Activated CD8-positive, alpha-beta memory T cell treated with anti-CD3 and anti-CD28 coated beads, Interleukin-2, amount 50 U/mL, for 1 hour (primary cell): Measurements from ENCODE around the gene GTPBP3.
"Not testable (repeated sequence)": the region's sequence is repeated elsewhere in the genome, so short reads cannot be mapped to it uniquely, and the experiment has no call there.

ENCODE experiments used
- DNase-seq: peaks from one replicate; pipeline ENCODE4 v3.0.0-alpha.2; 2020; ENCODE audit errors: extremely low read depth

Gene GTPBP3

GRCh38 chr19:17341386-17341785 lies 4.0 kb downstream of the GTPBP3 start:
- DNase-seq: no peak

- DNase-seq: no peak
Measured at GRCh38 chr19:17341845-17342244, 4.5 kb downstream of the GTPBP3 start.

GRCh38 chr19:17346109-17346671 lies 8.8 kb downstream of the GTPBP3 start:
- peak; percentile 35 for DNase-seq

GRCh38 chr19:17347361-17347760 lies 10.0 kb downstream of the GTPBP3 start:
- no peak for DNase-seq

GRCh38 chr19:17347877-17348276 lies 10.5 kb downstream of the GTPBP3 start:
- DNase-seq: no peak

GRCh38 chr19:17348700-17349099 lies 11.3 kb downstream of the GTPBP3 start:
- DNase-seq: no peak

- DNase-seq: no peak
Measured at GRCh38 chr19:17351815-17352435, 14.6 kb downstream of the GTPBP3 start.

- DNase-seq: no peak
Measured at GRCh38 chr19:17352608-17353280, 15.4 kb downstream of the GTPBP3 start.

- DNase-seq: no peak
Measured at GRCh38 chr19:17353386-17353785, 16.0 kb downstream of the GTPBP3 start.

GRCh38 chr19:17357078-17357666 lies 19.8 kb downstream of the GTPBP3 start:
- no peak for DNase-seq

- no peak for DNase-seq
Measured at GRCh38 chr19:17357724-17358123, 20.4 kb downstream of the GTPBP3 start.

GRCh38 chr19:17358395-17358794 lies 21.0 kb downstream of the GTPBP3 start:
- DNase-seq: no peak

GRCh38 chr19:17359905-17360800 lies 22.8 kb downstream of the GTPBP3 start:
- DNase-seq: no peak

- DNase-seq: not testable (repeated sequence)
Measured at GRCh38 chr19:17363852-17364605, 26.7 kb downstream of the GTPBP3 start.

- no peak for DNase-seq
Measured at GRCh38 chr19:17365361-17365760, 28.0 kb downstream of the GTPBP3 start.

GRCh38 chr19:17370026-17370587 lies 32.8 kb downstream of the GTPBP3 start:
- DNase-seq: no peak

GRCh38 chr19:17376935-17377600 lies 39.7 kb downstream of the GTPBP3 start, which contains the start of gene PLVAP:
Gene PLVAP, minus strand, starts transcription at chr19:17377342. Its CDS starts 54 bp downstream, at chr19:17377288.
- no peak for DNase-seq

GRCh38 chr19:17378271-17378670 lies 40.9 kb downstream of the GTPBP3 start:
- no peak for DNase-seq

- DNase-seq: no peak
Measured at GRCh38 chr19:17379221-17379631, 41.9 kb downstream of the GTPBP3 start.
